Ovary (tissue), 9 donors: ENCODE results near the gene TNRC6C. TPM values are rescaled to one million over a fixed set of nuclear protein-coding genes. Genes with fewer than 3 reads are reported as not detected.

Experiments
- DNase-seq, 5 donors: peaks; one replicate each; pipeline ENCODE4 v3.0.0-alpha.2; 2019 to 2020
- H3K27ac ChIP-seq, 2 donors: fragments of 200-600 bp; one replicate each; pipeline versions ENCODE4 v1.5.1 to v1.8.0; 2019 to 2022
- H3K27me3 ChIP-seq: fragments of 200-600 bp; one replicate; pipeline ENCODE4 v1.8.0; 2022
- H3K36me3 ChIP-seq: fragments of 200-600 bp; sonication (generic); one replicate; pipeline ENCODE4 v1.5.1; 2019
- H3K4me1 ChIP-seq: one replicate; pipeline ENCODE4 v1.8.1; 2013; ENCODE audit warnings: mild to moderate bottlenecking, moderate library complexity; ENCODE audit not compliant: insufficient read depth
- H3K4me3 ChIP-seq: fragments of 200-600 bp; sonication (generic); one replicate; pipeline ENCODE4 v1.5.1; 2017
- H3K9me3 ChIP-seq, 2 donors: fragments of 200-600 bp in 1 of 2; sonication (generic) in 1 of 2; one replicate each; pipeline versions ENCODE4 v1.5.1 to v1.8.1; 2013 to 2019; ENCODE audit warnings: mild to moderate bottlenecking in 1 of 2, moderate library complexity in 1 of 2
- CTCF ChIP-seq, 3 donors: fragments of 450-650 bp in 2 of 3; fragments of 200-600 bp in 1 of 3; IDR thresholded peaks; one replicate each; pipeline versions ENCODE4 v1.5.1 to v1.8.0; 2016 to 2022; ENCODE audit warnings: antibody characterized with exemption in 3 of 3, mild to moderate bottlenecking in 1 of 3
- EP300 ChIP-seq: sonication (generic); formaldehyde crosslinking; IDR thresholded peaks from one replicate; pipeline ENCODE4 v1.6.1; 2017; ENCODE audit warnings: antibody characterized with exemption
- POLR2A ChIP-seq: fragments of 450-650 bp; IDR thresholded peaks from one replicate; pipeline ENCODE4 v1.6.1; 2017; ENCODE audit warnings: antibody characterized with exemption, mild to moderate bottlenecking, moderate library complexity
- WGBS, 3 donors: extraction: QIAGEN DNeasy Blood & Tissue Kit in 1 of 3; methylation state at CpG; one replicate each; pipeline versions ENCODE4 v1.1.5 to v1.1.7; 2013 to 2017; 5-methylcytosine and 5-hydroxymethylcytosine counted together
- intact Hi-C, 4 donors: fragments of 100-400 bp; cut with DNase I; formaldehyde crosslinking; loops; one replicate each; pipeline versions ENCODE4 v1.11.0 to v1.15.1; 2022 to 2023
- polyA plus RNA-seq, 2 donors: library from polyadenylated mRNA; stranded (reverse); fragments of 200-250 nt in 1 of 2; fragments of 350-450 nt in 1 of 2; fragmentation: Illumina TruSeq in 1 of 2; extraction: RNeasy Lipid Tissue Mini Kit (QIAGEN cat#74804) in 1 of 2; gene quantifications; one replicate each; pipeline ENCODE4 v1.2.3, GENCODE V29; 2013 to 2014
- total RNA-seq, 7 donors: library from RNA; depleted of rRNA in 2 of 7; stranded (reverse); fragments of >200 nt in 2 of 7; fragmentation: NEBNext Ultra II Directional in 3 of 7; extraction: Animal tissue kit (Norgen Biotek cat#: 25700) in 3 of 7; gene quantifications; one replicate each; pipeline versions ENCODE4 v1.1.0 to v1.2.4, GENCODE V29; 2016 to 2023
- donor health status: DM: no; HTN: no; CAD: no; lungs with moderate emphysema.
- donor health status: DM: no; HTN: no; CAD: no.
- donor health status: Bipolar disorder and iron deficiency.
- donor health status: DM: yes; HTN: yes; CAD: no.
- donor health status: DM: no; HTN: no; CAD: no.
- donor health status: DM: yes; HTN: yes; CAD: no.

TNRC6C gene
- total and polyA plus RNA-seq, 9 donors, result 8.7 to 45.3 (median 32.5) TPM

- DNase-seq, result no peak
- H3K9me3 ChIP-seq, result no peaks in the 10 kb centered on the region
- no peaks in the 10 kb centered on the region for H3K4me1 ChIP-seq
- H3K27me3 ChIP-seq, result no peaks in the 10 kb centered on the region
- no peak for TF ChIP-seq CTCF (IDR thresholded peaks at IDR 0.05)
- no peak for TF ChIP-seq EP300
- no peak for TF ChIP-seq POLR2A
- no peak overlapping the region for H3K4me3 ChIP-seq
- H3K27ac ChIP-seq, result no peak overlapping the region
- intact Hi-C loops, result no loop called here
- WGBS, 3 donors, result 60 to 68% (median 64%) methylated on average over 4 of the region's 4 CpGs
- H3K36me3 ChIP-seq, result no peaks in the 10 kb centered on the region
Measured at GRCh38 chr17:78069695-78070094, 111.2 kb downstream of the TNRC6C start.

GRCh38 chr17:78072961-78073360 is 114.5 kb downstream of the TNRC6C start:
- H3K27me3 ChIP-seq, result no peaks in the 10 kb centered on the region
- intact Hi-C loops, result no loop called here
- no peak overlapping the region for H3K27ac ChIP-seq
- WGBS, 3 donors, result 97 to 99% (median 97%) methylated on average over 3 of the region's 3 CpGs
- no peak for DNase-seq
- TF ChIP-seq POLR2A (no peak), CTCF (IDR thresholded peaks at IDR 0.05) (no peak), EP300 (no peak)
- no peak overlapping the region for H3K4me3 ChIP-seq
- H3K9me3 ChIP-seq, result no peaks in the 10 kb centered on the region
- H3K4me1 ChIP-seq, result no peaks in the 10 kb centered on the region
- no peaks in the 10 kb centered on the region for H3K36me3 ChIP-seq

GRCh38 chr17:78075011-78075410 is 116.5 kb downstream of the TNRC6C start:
- TF ChIP-seq EP300 (no peak), POLR2A (no peak), CTCF (IDR thresholded peaks at IDR 0.05) (no peak)

GRCh38 chr17:78075545-78075944 is 117.0 kb downstream of the TNRC6C start:
- H3K4me3 ChIP-seq, result no peak overlapping the region
- H3K9me3 ChIP-seq, result no peaks in the 10 kb centered on the region
- DNase-seq, result no peak
- H3K36me3 ChIP-seq, result no peaks in the 10 kb centered on the region
- no peaks in the 10 kb centered on the region for H3K27me3 ChIP-seq
- H3K27ac ChIP-seq, result no peak overlapping the region
- no peak for TF ChIP-seq POLR2A
- intact Hi-C loops, result no loop called here
- WGBS, 3 donors, result 76 to 87% (median 84%) methylated on average over 5 of the region's 5 CpGs
- no peaks in the 10 kb centered on the region for H3K4me1 ChIP-seq

More at GRCh38 chr17:78075011-78075410, 116.5 kb downstream of the TNRC6C start:
- no peak for DNase-seq
- H3K4me3 ChIP-seq, result no peak overlapping the region
- intact Hi-C loops, result no loop called here
- WGBS, 3 donors, result 94 to 96% (median 94%) methylated on average over 10 of the region's 10 CpGs
- H3K27ac ChIP-seq, result no peak overlapping the region
- H3K9me3 ChIP-seq, result no peaks in the 10 kb centered on the region
- no peaks in the 10 kb centered on the region for H3K27me3 ChIP-seq
- no peaks in the 10 kb centered on the region for H3K36me3 ChIP-seq
- no peaks in the 10 kb centered on the region for H3K4me1 ChIP-seq

GRCh38 chr17:78079253-78079652 is 120.8 kb downstream of the TNRC6C start:
- H3K27ac ChIP-seq, result no peak overlapping the region
- WGBS, 3 donors, result 88 to 91% (median 91%) methylated on average over 6 of the region's 6 CpGs
- intact Hi-C loops, result no loop called here
- H3K9me3 ChIP-seq, result no peaks in the 10 kb centered on the region
- DNase-seq, result no peak
- no peaks in the 10 kb centered on the region for H3K4me1 ChIP-seq
- no peaks in the 10 kb centered on the region for H3K36me3 ChIP-seq
- TF ChIP-seq EP300 (no peak), CTCF (IDR thresholded peaks at IDR 0.05) (no peak), POLR2A (no peak)
- H3K27me3 ChIP-seq, result no peaks in the 10 kb centered on the region
- no peak overlapping the region for H3K4me3 ChIP-seq
